C4-2B (cell line): ENCODE results near the gene RESP18.

Source experiments
- ZFX ChIP-seq: fragments of 450-650 bp; IDR thresholded peaks from 2 replicates; pipeline ENCODE4 v1.6.1; 2017
- TF ChIP-seq, protein P1 (sequence below): fragments of 450-650 bp; conservative IDR thresholded peaks from 2 replicates; pipeline ENCODE4 v1.5.1; 2017; ENCODE audit warnings: mild to moderate bottlenecking

DNA sequence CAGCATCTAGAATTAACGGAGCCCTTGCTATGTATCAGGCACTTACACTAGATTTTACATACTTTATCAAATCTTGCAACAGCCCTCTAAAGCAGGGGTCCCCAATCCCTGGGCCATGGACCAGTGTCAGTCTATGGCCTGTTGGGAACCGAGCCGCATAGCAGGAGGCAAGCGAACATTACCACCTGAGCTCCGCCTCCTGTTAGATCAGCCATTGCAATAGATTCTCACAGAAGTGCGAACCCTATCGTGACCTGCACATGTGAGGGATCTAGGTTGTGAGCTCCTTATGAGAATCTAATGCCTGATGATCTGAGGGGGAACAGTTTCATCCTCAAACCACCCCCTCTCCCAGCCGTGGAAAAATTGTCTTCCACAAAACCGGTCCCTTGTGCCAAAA lies 39.9 kb downstream of the RESP18 start:
- TF ChIP-seq, protein P1, sequence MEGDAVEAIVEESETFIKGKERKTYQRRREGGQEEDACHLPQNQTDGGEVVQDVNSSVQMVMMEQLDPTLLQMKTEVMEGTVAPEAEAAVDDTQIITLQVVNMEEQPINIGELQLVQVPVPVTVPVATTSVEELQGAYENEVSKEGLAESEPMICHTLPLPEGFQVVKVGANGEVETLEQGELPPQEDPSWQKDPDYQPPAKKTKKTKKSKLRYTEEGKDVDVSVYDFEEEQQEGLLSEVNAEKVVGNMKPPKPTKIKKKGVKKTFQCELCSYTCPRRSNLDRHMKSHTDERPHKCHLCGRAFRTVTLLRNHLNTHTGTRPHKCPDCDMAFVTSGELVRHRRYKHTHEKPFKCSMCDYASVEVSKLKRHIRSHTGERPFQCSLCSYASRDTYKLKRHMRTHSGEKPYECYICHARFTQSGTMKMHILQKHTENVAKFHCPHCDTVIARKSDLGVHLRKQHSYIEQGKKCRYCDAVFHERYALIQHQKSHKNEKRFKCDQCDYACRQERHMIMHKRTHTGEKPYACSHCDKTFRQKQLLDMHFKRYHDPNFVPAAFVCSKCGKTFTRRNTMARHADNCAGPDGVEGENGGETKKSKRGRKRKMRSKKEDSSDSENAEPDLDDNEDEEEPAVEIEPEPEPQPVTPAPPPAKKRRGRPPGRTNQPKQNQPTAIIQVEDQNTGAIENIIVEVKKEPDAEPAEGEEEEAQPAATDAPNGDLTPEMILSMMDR = no peak
- no peak for TF ChIP-seq ZFX
